Fibroblast of lung (primary cell): ENCODE data around the gene AMN. TPM values are rescaled to one million over a fixed set of nuclear protein-coding genes. Genes with fewer than 3 reads are reported as not detected.
"Not testable (repeated sequence)": the region's sequence is repeated elsewhere in the genome, so short reads cannot be mapped to it uniquely, and the experiment has no call there.

ENCODE experiments used
- DNase-seq, 2 donors: peaks; one replicate each; pipeline versions ENCODE4 v3.0.0 to v3.0.0-alpha.2; 2010; ENCODE audit warnings: low read depth in 2 of 2
- H2AFZ ChIP-seq: 2 replicates; pipeline ENCODE4 v1.5.1; 2012; ENCODE audit warnings: low read length, control low read depth, inconsistent platforms
- H3K27ac ChIP-seq: 2 replicates; pipeline ENCODE4 v1.5.1; 2011; ENCODE audit warnings: low read length, control low read depth; ENCODE audit not compliant: insufficient read depth
- H3K27me3 ChIP-seq: 2 replicates; pipeline ENCODE4 v1.5.1; 2011; ENCODE audit warnings: mild to moderate bottlenecking, low read length; ENCODE audit not compliant: control insufficient read depth, insufficient read depth
- H3K36me3 ChIP-seq: 2 replicates; pipeline ENCODE4 v1.5.1; 2011; ENCODE audit warnings: low read length; ENCODE audit not compliant: control insufficient read depth, insufficient read depth
- H3K4me1 ChIP-seq: 2 replicates; pipeline ENCODE4 v1.5.1; 2011; ENCODE audit warnings: low read length; ENCODE audit not compliant: control insufficient read depth, insufficient read depth; ENCODE audit errors: extremely low read depth
- H3K4me2 ChIP-seq: 2 replicates; pipeline ENCODE4 v1.5.1; 2011; ENCODE audit warnings: low read length, control low read depth; ENCODE audit not compliant: insufficient read depth; ENCODE audit errors: extremely low read depth
- H3K4me3 ChIP-seq, 4 experiments: fragments of 200-600 bp in 1 of 4; sonication (generic) in 1 of 4; replicated peaks in 1 of 4; 2 replicates each; pipeline ENCODE4 v1.5.1; 2011 to 2016; ENCODE audit warnings: low read length in 4 of 4, low read depth in 3 of 4, mild to moderate bottlenecking in 3 of 4, control low read depth in 2 of 4, inconsistent platforms in 1 of 4, mixed read lengths in 1 of 4; ENCODE audit not compliant: insufficient read depth in 1 of 4; ENCODE audit errors: control extremely low read depth in 1 of 4
- H3K79me2 ChIP-seq: 2 replicates; pipeline ENCODE4 v1.5.1; 2012; ENCODE audit warnings: mild to moderate bottlenecking, low read length, inconsistent platforms; ENCODE audit not compliant: control insufficient read depth, insufficient read depth
- H3K9ac ChIP-seq: 2 replicates; pipeline ENCODE4 v1.5.1; 2011; ENCODE audit warnings: mild to moderate bottlenecking, low read length, control low read depth; ENCODE audit not compliant: insufficient read depth
- H3K9me3 ChIP-seq: 2 replicates; pipeline ENCODE4 v1.5.1; 2012; ENCODE audit warnings: low read depth, low read length; ENCODE audit not compliant: control insufficient read depth, insufficient read depth
- H4K20me1 ChIP-seq: 2 replicates; pipeline ENCODE4 v1.5.1; 2011; ENCODE audit warnings: low read length; ENCODE audit not compliant: control insufficient read depth, insufficient read depth; ENCODE audit errors: extremely low read depth
- CTCF ChIP-seq, 2 donors: IDR thresholded peaks in 1 of 2; conservative IDR thresholded peaks in 1 of 2; 1 replicate in 1 of 2; 2 replicates in 1 of 2; pipeline ENCODE4 v1.5.1; 2011 to 2012; ENCODE audit warnings: low read length in 2 of 2, control low read depth in 1 of 2, inconsistent platforms in 1 of 2, low read depth in 1 of 2, mild to moderate bottlenecking in 1 of 2
- EZH2 ChIP-seq: IDR thresholded peaks from 2 replicates; pipeline ENCODE4 v1.5.1; 2012; ENCODE audit warnings: low read length, control low read depth, mild to moderate bottlenecking; ENCODE audit errors: missing control alignments
- polyA plus RNA-seq, 2 donors: library from polyadenylated mRNA; depleted of rRNA in 1 of 2; stranded (reverse) in 1 of 2; unstranded in 1 of 2; fragments of >200 nt; gene quantifications; 2 replicates each; pipeline ENCODE4 v1.2.1, GENCODE V29; 2011 to 2012; ENCODE audit warnings: missing spikeins in 1 of 2
- total RNA-seq: library from RNA; depleted of rRNA; stranded (reverse); fragments of >200 nt; gene quantifications from 2 replicates; pipeline ENCODE4 v1.2.1, GENCODE V29; 2014

Gene AMN
- total and polyA plus RNA-seq, 2 donors (not counting 1 experiment from before 2014, with no cell fraction given), result under 0.01 TPM; not detected in 1

DNA sequence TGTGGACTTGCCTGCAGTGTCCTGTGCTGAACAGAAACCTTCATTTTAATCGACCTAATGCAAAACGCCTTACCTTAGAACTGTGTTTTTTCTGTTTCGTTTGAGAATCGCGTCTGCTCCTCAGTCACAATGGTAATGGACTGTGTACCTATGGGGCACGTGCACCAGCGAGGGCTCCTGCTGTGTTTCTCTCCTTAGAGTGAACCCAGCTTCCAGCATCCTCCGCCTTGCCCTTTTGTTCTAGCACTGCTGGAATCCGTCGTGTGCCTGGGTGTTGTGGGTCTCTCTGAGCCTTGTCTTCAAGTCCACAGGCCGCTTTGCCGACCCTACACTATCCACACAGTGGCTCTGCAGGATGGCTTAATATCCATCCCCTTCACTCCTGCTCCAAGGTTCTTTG is 3.6 kb downstream of the AMN start:
- no peaks in the 10 kb centered on the region for H3K36me3 ChIP-seq
- no peak overlapping the region for H3K4me2 ChIP-seq
- TF ChIP-seq CTCF (conservative IDR thresholded peaks at IDR 0.05 in 1 of 2, IDR thresholded peaks at IDR 0.05 in 1 of 2; ENCODE audit: low read depth in 1 of 2, low read length in 2 of 2) (no peak), EZH2 (no peak)
- no peak for DNase-seq
- peaks cover 5% of the 10 kb centered on the region for H3K4me1 ChIP-seq
- peaks cover 63% of the 10 kb centered on the region for H3K27me3 ChIP-seq
- H2AFZ ChIP-seq, result no peak overlapping the region
- no peaks in the 10 kb centered on the region for H3K9me3 ChIP-seq
- no peaks in the 10 kb centered on the region for H3K79me2 ChIP-seq
- no peak overlapping the region for H3K9ac ChIP-seq
- H3K4me3 ChIP-seq, result no peak overlapping the region
- H4K20me1 ChIP-seq, result no peaks in the 10 kb centered on the region
- no peak overlapping the region for H3K27ac ChIP-seq

DNA sequence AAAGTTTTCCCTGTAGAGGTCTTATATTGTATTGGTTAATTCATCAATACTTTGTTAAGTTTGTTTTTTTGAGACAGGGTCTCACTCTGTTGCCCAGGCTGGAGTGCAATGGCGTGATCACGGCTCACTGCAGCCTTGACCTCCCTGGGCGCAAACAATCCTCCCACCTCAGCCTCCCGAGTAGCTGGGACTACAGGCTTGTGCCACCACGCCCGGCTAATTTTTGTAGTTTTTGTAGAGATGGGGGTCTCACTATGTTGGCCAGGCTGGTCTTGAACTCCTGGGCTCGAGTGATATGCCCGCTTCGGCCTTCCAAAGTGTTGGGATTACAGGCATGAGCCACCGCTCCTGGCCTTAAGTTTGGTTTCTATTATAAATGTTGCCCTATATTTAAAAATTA is 4.4 kb downstream of the AMN start:
- not testable (repeated sequence) for DNase-seq, H3K79me2 ChIP-seq, H4K20me1 ChIP-seq, H3K9me3 ChIP-seq, H3K36me3 ChIP-seq, H3K4me3 ChIP-seq, H3K4me2 ChIP-seq, H3K9ac ChIP-seq, H3K4me1 ChIP-seq, H2AFZ ChIP-seq, H3K27ac ChIP-seq
- peaks cover 62% of the 10 kb centered on the region for H3K27me3 ChIP-seq

- TF ChIP-seq EZH2 (no peak), CTCF (conservative IDR thresholded peaks at IDR 0.05 in 1 of 2, IDR thresholded peaks at IDR 0.05 in 1 of 2; ENCODE audit: low read depth in 1 of 2, low read length in 2 of 2) (no peak)
- Histone ChIP-seq H3K9me3 (no peaks in the 10 kb centered on the region), H3K27me3 (peaks cover 56% of the 10 kb centered on the region), H3K79me2 (no peaks in the 10 kb centered on the region), H4K20me1 (no peaks in the 10 kb centered on the region), H2AFZ (no peak overlapping the region), H3K36me3 (no peaks in the 10 kb centered on the region), H3K9ac (no peak overlapping the region), H3K4me2 (no peak overlapping the region), H3K4me3 (no peak overlapping the region), H3K27ac (no peak overlapping the region), H3K4me1 (peaks cover 5% of the 10 kb centered on the region)
- DNase-seq, result no peak
Measured at GRCh38 chr14:102927346-102927877, 4.9 kb downstream of the AMN start.
